Caco-2 (cell line): ENCODE results near the gene CUL1. TPM values are rescaled to one million over a fixed set of nuclear protein-coding genes. Genes with fewer than 3 reads are reported as not detected.

Source experiments
- BruUV-seq: library from RNA; stranded (reverse); fragments of 400-500 nt; replicated peaks from 2 replicates; lab custom pipeline; 2021; lab: Mats Ljungman, UMichigan
- CTCF ChIA-PET: fragments of 300-600 bp; sonication (Branson Sonifier 250); formaldehyde crosslinking; loops from one replicate; lab custom pipeline; 2022; ENCODE audit warnings: antibody characterized with exemption; lab: Charles Lee
- POLR2A ChIA-PET: fragments of 300-600 bp; sonication (Branson Sonifier 250); formaldehyde crosslinking; loops from one replicate; lab custom pipeline; 2022; ENCODE audit warnings: antibody characterized with exemption; lab: Charles Lee
- DNase-seq, 2 experiments: peaks; one replicate each; pipeline versions ENCODE4 v3.0.0 to v3.0.0-alpha.2; 2020 to 2022
- H3K27me3 ChIP-seq: replicated peaks from 2 replicates; pipeline ENCODE4 v1.6.0; 2011; ENCODE audit warnings: low read length; ENCODE audit not compliant: control insufficient read depth, insufficient read depth
- H3K36me3 ChIP-seq: 2 replicates; pipeline ENCODE4 v1.5.1; 2011; ENCODE audit warnings: low read length; ENCODE audit not compliant: control insufficient read depth, insufficient read depth
- H3K4me1 ChIP-seq: fragments of 250-450 bp; sonication (Bioruptor Pico); 2 replicates; pipeline ENCODE4 v1.5.1; 2020; ENCODE audit warnings: mild to moderate bottlenecking
- H3K4me3 ChIP-seq: 2 replicates; pipeline ENCODE4 v1.5.1; 2011; ENCODE audit warnings: low read depth, mild to moderate bottlenecking, control low read depth, low read length
- H3K9me3 ChIP-seq: fragments of 250-450 bp; sonication (Bioruptor Pico); 2 replicates; pipeline ENCODE4 v1.5.1; 2020; ENCODE audit warnings: mild to moderate bottlenecking, moderate library complexity
- H3K27ac Mint-ChIP-seq: one replicate; pipeline ENCODE4 v1.8.0; 2022; ENCODE audit warnings: mixed read lengths; ENCODE audit not compliant: unreplicated experiment
- H3K27me3 Mint-ChIP-seq: one replicate; pipeline ENCODE4 v1.8.0; 2022; ENCODE audit warnings: mixed read lengths; ENCODE audit not compliant: insufficient read depth, unreplicated experiment
- H3K36me3 Mint-ChIP-seq: one replicate; pipeline ENCODE4 v1.8.0; 2022; ENCODE audit warnings: mild to moderate bottlenecking, mixed read lengths; ENCODE audit not compliant: insufficient read depth, unreplicated experiment
- H3K4me1 Mint-ChIP-seq: one replicate; pipeline ENCODE4 v1.8.0; 2022; ENCODE audit warnings: low read depth, mixed read lengths; ENCODE audit not compliant: unreplicated experiment
- H3K4me3 Mint-ChIP-seq: one replicate; pipeline ENCODE4 v1.8.0; 2022; ENCODE audit warnings: mild to moderate bottlenecking, moderate library complexity, mixed read lengths; ENCODE audit not compliant: unreplicated experiment
- H3K9me3 Mint-ChIP-seq: one replicate; pipeline ENCODE4 v1.8.0; 2022; ENCODE audit warnings: mixed read lengths; ENCODE audit not compliant: unreplicated experiment
- intact Hi-C: fragments of 100-400 bp; cut with micrococcal nuclease; formaldehyde crosslinking; loops from one replicate; pipeline ENCODE4 v1.10.0; 2022; ENCODE audit not compliant: unreplicated experiment
- total RNA-seq: library from RNA; stranded (reverse); gene quantifications from 2 replicates; pipeline ENCODE4 v1.2.3, GENCODE V29; 2022
- TF ChIP-seq, protein P1 (sequence below), 2 experiments: fragments of 200-600 bp in 1 of 2; IDR thresholded peaks; 1 replicate in 1 of 2; 2 replicates in 1 of 2; pipeline versions ENCODE4 v1.5.1 to v1.8.0; 2011 to 2022; ENCODE audit warnings: antibody characterized with exemption in 1 of 2, control low read depth in 1 of 2, inconsistent platforms in 1 of 2, low read depth in 1 of 2, low read length in 1 of 2, mild to moderate bottlenecking in 1 of 2, moderate library complexity in 1 of 2; ENCODE audit not compliant: insufficient read depth in 1 of 2, severe bottlenecking in 1 of 2, unreplicated experiment in 1 of 2

CUL1 gene
- total RNA-seq, 1 experiment from 2014 or later = 71.9 TPM

DNA sequence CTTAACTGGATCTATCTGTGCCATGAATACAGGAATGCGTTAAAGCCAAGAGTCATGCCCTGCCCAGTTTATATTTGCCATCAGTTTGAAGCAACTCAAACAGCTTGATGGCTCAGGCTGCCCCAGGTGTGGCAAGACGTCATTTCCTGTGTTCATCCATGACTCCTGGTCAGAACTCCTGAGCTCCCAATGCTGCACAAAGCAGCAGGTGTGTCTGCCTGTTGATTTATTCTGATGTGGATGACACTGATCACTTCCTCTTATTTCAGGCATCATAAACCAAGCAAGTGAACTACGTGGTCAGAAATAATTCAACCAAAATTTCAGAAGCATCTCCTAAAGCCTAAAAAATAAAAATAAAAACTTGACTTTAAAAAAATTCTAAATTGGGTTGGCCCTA, 116.9 kb downstream of the CUL1 start:
- no peaks in the 10 kb centered on the region for H3K27me3 Mint-ChIP-seq

DNA sequence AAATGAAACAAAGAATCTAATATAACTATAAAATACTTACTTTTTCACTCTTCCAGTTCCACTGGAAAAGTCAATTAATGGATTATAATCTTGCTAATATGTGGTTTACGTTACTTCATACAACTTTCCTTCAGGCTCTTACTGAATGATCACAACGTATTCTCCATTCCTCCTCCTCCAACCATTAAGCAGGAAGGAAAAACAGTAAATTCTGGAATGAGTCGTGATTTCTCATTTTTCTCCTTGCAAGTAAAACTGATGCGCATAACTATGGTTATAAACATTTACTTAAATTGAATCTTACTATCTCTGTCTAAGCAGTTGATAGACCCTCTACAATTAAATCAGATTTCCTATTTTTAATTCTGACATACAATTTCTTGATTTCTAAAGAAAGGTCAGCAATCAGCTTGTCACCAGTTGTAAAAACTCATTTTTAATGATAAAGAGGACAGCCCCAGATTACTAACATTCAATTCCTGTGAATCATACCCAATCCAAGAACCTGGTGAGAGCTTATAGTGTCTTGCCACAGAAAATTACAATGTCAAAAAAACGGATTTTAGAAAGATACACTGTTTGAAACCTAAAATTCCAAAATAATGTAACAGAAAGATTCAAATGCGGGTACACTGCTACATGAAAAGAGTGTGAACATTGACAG, 121.1 kb downstream of the CUL1 start:
- intact Hi-C loops = loop anchor here (2.0 kb wide), 1 partner anchor 143 kb away; no protein-coding TSS in a partner anchor
- no peak overlapping the region for H3K27ac Mint-ChIP-seq
- POLR2A ChIA-PET = no interaction called here
- peaks cover 76% of the 10 kb centered on the region for H3K36me3 Mint-ChIP-seq
- peaks cover 6% of the 10 kb centered on the region for H3K4me1 Mint-ChIP-seq
- CTCF ChIA-PET = no interaction called here
- no peak overlapping the region for H3K4me3 Mint-ChIP-seq
- Histone ChIP-seq H3K27me3 (no peaks in the 10 kb centered on the region), H3K4me1 (no peaks in the 10 kb centered on the region; the same call in 1 of the 2 replicates), H3K4me3 (no peak overlapping the region), H3K36me3 (no peaks in the 10 kb centered on the region; the same call in 1 of the 2 replicates), H3K9me3 (no peaks in the 10 kb centered on the region)
- no peaks in the 10 kb centered on the region for H3K27me3 Mint-ChIP-seq
- H3K9me3 Mint-ChIP-seq = no peaks in the 10 kb centered on the region
- TF ChIP-seq, protein P1, sequence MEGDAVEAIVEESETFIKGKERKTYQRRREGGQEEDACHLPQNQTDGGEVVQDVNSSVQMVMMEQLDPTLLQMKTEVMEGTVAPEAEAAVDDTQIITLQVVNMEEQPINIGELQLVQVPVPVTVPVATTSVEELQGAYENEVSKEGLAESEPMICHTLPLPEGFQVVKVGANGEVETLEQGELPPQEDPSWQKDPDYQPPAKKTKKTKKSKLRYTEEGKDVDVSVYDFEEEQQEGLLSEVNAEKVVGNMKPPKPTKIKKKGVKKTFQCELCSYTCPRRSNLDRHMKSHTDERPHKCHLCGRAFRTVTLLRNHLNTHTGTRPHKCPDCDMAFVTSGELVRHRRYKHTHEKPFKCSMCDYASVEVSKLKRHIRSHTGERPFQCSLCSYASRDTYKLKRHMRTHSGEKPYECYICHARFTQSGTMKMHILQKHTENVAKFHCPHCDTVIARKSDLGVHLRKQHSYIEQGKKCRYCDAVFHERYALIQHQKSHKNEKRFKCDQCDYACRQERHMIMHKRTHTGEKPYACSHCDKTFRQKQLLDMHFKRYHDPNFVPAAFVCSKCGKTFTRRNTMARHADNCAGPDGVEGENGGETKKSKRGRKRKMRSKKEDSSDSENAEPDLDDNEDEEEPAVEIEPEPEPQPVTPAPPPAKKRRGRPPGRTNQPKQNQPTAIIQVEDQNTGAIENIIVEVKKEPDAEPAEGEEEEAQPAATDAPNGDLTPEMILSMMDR (IDR thresholded peaks at IDR 0.05; ENCODE audit: insufficient read depth in 1 of 2, low read depth in 1 of 2, low read length in 1 of 2, severe bottlenecking in 1 of 2, unreplicated experiment in 1 of 2) = no peak
- BruUV-seq = no TSS peak
- no peak for DNase-seq

More for the DNA sequence above, 116.9 kb downstream of the CUL1 start:
- Histone ChIP-seq H3K9me3 (no peaks in the 10 kb centered on the region), H3K36me3 (no peaks in the 10 kb centered on the region; the same call in 1 of the 2 replicates), H3K4me3 (no peak overlapping the region), H3K4me1 (no peaks in the 10 kb centered on the region; the same call in 1 of the 2 replicates), H3K27me3 (no peaks in the 10 kb centered on the region)
- ChIA-PET POLR2A (no interaction called here), CTCF (no interaction called here)
- Mint-ChIP-seq H3K9me3 (no peaks in the 10 kb centered on the region), H3K4me1 (no peaks in the 10 kb centered on the region), H3K27ac (no peak overlapping the region), H3K36me3 (peaks cover 77% of the 10 kb centered on the region), H3K4me3 (no peak overlapping the region)
- TF ChIP-seq, protein P1 (IDR thresholded peaks at IDR 0.05; ENCODE audit: insufficient read depth in 1 of 2, low read depth in 1 of 2, low read length in 1 of 2, severe bottlenecking in 1 of 2, unreplicated experiment in 1 of 2) = no peak
- no peak for DNase-seq
- no TSS peak for BruUV-seq
- intact Hi-C loops = no loop called here

DNA sequence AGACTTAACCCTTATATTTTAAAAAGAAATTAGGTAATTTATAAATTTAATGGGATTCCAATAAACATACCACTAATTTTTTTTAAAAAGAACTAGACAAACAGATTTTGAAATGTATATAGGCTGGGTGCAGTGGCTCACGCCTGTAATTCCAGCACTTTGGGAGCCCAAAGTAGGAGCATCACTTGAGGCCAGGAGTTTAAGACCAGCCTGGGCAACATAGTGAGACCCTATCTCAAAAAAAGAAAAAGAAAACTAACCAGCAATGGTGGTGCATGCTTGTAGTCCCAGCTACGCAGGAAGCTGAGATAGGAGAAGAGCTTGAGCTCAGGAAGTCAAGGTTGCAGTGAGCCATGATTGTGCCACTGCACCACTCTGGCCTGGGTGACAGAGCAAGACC, 122.7 kb downstream of the CUL1 start:
- TF ChIP-seq, protein P1 (IDR thresholded peaks at IDR 0.05; ENCODE audit: insufficient read depth in 1 of 2, low read depth in 1 of 2, low read length in 1 of 2, severe bottlenecking in 1 of 2, unreplicated experiment in 1 of 2) = no peak
- peaks cover 81% of the 10 kb centered on the region for H3K36me3 Mint-ChIP-seq
- no TSS peak for BruUV-seq
- no peaks in the 10 kb centered on the region for H3K27me3 Mint-ChIP-seq
- Histone ChIP-seq H3K4me1 (no peaks in the 10 kb centered on the region; the same call in 1 of the 2 replicates), H3K4me3 (no peak overlapping the region), H3K36me3 (no peaks in the 10 kb centered on the region; the same call in 1 of the 2 replicates), H3K27me3 (no peaks in the 10 kb centered on the region), H3K9me3 (no peaks in the 10 kb centered on the region)
- POLR2A ChIA-PET = interaction anchor here (0.6 kb wide), 1 partner anchor 16 kb away, joined by 3 read pairs; no protein-coding TSS in a partner anchor
- CTCF ChIA-PET = interaction anchor here (0.9 kb wide), 1 partner anchor 154 kb away, joined by 6 read pairs; no protein-coding TSS in a partner anchor
- H3K4me1 Mint-ChIP-seq = peaks cover 6% of the 10 kb centered on the region
- H3K9me3 Mint-ChIP-seq = no peaks in the 10 kb centered on the region
- DNase-seq = no peak
- H3K27ac Mint-ChIP-seq = no peak overlapping the region
- H3K4me3 Mint-ChIP-seq = no peak overlapping the region
- intact Hi-C loops = loop anchor here (2.0 kb wide), 1 partner anchor 141 kb away; no protein-coding TSS in a partner anchor
